ENCODE measurements around the gene DLD.
"Not testable (repeated sequence)": the region's sequence is repeated elsewhere in the genome, so short reads cannot be mapped to it uniquely, and the experiment has no call there.

The DLD gene

DNA sequence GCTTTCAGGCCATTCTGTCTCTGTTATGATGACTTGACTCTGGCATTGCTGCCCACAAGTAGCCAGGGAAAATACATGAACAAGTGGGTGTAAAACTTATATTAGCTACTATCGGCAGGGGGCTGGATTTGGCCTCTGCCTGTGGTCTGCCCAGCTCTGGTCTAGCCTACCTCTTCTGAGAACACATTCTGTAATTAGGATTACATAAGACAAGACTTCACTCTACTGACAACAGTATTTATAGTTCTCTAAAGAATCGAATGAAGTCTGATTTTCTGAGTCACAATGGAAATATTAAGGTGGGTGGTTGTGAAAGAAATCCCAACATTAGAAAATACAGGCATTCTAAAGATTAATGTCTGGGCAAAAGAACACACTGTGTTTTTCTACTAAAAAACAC is 55.5 kb downstream of the DLD start:
- DNase-seq, result no peak

DNA sequence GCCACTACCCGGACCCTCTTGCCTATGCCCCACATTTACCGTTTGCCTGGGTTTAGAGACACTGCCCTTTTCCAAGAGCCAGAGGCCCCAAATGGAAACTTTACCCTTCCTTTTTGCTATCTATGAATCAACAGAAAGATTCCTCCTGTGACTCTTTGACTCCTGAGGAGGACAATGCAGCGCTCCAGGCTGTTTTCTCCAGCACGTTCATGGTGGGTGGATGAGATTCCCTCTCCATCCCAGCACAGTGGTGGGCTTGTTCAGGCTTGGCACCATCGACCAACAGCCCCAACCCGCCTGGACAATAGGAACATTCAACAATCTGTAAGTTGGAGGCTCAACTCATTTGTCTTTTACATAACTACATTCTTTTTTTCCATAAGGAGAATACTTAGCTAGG is 55.9 kb downstream of the DLD start:
- DNase-seq, result no peak

DNA sequence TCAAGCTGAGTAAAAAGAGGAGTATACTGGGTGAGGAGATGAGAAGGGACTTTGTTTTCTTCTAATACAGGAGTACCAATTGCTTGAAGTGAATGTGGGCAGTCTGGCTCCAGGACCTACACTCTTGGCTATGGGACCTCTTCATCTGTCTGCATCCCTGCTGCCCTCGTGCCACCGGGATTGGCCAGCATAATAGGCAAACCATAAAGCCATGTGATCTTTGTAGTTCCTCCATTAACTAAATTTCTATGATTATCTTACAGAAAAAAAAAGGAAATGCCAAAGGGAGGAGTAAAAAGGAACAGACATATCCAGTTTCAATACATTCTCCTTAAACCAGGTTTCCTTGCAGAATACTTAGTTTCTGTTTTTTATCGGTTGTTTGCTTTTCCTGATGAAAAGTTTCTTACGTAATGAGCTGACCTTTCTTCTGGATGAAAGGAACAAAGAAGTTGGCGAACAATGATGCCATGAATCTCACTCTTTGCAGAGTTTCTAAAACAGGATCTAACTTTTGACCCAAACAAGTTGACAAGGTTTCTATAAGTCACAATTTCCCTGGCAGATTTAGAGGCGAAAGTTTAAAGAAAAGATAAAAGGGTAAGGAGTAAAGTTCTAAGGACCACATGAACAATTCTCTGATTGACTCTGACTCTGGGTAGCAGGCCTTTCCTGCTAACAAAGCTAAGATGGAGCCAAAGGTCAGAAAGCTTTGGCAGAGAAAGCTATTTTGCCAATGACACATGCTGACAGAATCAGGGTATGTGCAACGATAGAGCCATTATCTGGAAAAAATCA is 57.9 kb downstream of the DLD start:
- DNase-seq, result no peak

DNA sequence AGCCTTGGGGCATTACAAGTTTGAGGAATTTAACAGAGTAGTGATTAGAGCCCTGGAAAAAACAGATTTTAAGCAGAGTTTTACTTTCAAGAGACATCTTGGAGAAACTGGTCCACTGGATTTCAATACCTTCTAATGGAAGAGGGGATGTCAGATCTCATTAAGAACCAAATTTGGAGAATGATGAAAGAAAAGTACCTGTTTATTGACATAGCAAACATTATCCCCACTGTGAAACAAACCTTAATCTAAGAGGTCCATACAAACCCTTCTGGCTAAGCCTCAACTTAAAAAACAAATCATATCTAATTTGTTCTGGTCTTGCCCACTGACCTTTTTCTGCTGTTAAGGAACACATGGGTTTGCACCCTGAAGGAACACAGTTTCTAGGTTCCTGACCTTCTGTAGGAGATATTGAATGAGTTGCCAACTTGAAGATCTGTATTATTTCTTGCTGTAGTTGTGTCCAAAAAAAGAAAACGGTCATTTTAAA is 58.5 kb downstream of the DLD start:
- DNase-seq, result no peak

DNA sequence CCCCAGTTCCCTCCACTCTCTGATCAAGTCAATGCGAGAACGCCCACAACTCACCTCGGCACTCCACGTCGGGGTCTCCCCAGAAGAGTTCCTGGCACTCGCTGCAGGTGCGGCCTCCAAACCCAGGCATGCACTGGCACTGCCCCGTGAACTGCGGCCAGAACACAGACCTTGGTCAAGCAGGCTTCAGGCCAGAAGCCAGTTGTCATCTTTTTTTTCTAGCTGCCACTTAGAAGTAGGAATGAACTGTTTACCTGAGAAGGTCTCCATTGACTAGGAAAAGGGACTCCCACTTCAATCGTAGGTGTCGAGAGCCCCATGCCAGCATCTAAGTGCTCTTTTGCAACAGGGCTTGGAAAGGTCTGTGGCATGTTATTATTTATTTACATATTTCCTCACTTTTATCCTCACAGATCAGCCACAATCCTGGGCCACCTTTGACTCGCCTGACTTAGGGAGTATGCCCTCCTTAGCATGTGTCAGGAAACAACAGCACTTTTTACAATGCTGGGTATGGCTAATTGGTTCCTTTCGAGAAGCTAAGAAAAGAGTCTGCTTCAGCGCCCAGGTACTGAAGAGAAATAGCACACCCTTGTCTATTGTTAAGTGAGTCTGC is 60.3 kb downstream of the DLD start:
- DNase-seq, result no peak

DNA sequence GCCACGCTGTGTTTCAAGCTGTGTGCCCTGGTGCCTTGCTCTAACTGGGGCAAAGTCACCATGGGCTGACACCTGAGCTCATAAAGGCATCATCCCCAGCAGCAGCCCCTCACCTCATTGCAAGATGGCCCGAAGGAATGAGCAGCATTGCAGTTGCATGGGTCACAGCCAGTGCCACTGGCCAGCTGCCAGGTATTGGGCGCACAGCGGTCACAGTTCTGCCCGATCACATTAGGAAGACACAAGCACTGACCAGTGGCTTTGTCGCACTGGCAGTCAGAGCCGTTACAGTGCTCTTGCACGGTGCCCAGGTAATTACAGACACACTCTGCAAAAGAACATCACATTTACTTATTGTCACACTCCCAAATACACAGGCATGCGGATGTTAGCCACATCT is 60.9 kb downstream of the DLD start:
- DNase-seq, result no peak

DNA sequence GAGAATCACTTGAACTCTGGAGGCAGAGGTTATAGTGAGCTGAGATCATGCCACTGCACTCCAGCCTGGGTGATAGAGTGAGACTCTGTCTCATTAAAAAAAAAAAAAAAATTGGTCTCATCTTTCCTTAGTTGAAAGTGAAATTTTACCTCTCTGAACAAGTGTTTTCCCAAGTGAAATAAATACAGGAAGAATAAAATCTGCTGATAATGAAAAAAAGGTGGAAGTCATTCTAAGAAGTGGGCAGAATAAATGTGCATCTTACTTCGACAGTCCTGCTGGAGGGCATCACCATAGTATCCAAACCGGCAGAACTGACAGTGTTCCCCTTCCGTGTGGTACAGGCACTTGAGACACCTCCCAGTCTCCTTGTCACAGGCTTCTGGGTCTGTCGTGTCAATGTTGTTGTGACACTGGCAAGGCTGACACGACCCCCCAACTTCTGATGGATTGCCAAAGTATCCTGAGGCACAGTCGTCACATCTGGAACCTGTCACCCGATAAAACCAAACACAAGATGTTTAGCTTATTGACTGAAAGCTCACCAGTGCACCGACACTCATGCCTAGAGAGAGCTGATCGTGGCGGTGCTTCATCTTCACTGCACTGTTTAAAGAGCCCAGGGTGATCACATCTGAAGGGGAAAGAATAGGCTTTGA is 62.4 kb downstream of the DLD start:
- no peak for DNase-seq

DNA sequence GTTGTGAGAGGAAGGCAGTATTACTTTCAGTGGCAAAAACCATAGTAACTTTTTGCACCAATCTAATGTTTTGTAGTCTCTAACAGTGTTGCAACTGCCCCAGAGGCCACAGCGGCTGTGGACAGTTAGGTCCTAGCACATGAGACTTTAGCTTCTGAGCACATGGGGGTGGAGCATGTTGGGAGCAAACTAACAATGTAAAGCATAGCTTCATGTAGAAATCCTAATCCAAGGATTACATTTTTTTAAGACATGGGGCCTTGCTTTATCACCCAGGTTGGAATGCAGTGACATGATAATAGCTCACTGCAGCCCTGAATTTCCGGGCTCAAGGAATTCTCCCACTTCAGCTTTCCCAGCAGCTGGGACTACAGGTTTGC is 62.9 kb downstream of the DLD start:
- DNase-seq, result no peak

DNA sequence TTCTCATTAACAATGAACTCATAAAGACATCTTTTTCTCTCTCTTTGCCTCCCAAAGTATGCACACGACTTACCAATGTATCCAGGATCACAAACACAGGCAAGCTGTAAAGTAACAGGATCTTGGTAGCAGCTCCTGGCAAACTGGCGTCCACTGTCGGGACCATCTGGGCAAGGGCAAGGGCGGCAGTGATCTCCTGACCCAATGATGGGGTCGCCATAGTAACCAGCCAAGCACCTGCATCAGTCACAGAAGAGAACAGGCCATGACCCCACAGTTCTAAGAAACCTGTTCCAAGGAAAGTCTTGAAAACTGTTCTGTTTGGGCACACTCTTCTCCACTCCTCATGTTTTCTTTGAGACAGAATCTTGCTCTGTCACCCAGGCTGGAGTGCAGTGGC is 64.4 kb downstream of the DLD start:
- DNase-seq, result no peak

DNA sequence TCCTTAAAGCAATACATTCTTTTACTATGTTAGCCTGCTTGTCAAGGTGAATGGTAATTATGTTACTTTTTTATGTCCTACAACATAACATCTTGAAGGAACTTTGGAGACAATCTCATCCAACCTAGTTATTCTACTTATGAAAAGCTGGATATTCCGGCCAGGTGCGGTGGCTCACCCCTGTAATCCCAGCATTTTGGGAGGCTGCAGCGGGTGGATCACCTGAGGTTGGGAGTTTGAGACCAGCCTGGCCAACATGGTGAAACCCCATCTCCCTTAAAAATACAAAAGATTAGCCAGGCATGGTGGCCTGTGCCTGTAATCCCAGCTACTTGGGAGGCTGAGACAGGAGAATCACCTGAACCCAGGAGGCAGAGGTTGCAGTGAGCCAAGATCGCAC is 66.0 kb downstream of the DLD start:
- DNase-seq, result not testable (repeated sequence)

DNA sequence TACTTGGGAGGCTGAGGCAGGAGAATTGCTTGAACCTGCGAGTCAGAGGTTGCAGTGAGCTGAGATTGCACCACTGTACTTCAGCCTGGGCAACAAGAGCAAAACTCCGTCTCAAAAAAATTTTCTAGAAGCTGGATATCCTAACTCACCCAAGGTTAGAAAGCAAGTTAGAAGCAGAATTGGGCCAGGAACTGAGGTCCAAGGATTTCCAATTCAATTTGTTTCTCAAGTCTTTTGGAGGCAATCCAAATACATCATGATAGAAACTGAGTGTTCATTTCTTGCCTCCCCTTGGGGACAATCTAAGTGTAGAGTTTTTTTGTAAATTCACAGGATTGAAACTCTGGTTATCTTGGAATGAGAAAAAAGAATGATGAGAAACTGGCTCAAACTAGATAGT is 66.5 kb downstream of the DLD start:
- no peak for DNase-seq

DNA sequence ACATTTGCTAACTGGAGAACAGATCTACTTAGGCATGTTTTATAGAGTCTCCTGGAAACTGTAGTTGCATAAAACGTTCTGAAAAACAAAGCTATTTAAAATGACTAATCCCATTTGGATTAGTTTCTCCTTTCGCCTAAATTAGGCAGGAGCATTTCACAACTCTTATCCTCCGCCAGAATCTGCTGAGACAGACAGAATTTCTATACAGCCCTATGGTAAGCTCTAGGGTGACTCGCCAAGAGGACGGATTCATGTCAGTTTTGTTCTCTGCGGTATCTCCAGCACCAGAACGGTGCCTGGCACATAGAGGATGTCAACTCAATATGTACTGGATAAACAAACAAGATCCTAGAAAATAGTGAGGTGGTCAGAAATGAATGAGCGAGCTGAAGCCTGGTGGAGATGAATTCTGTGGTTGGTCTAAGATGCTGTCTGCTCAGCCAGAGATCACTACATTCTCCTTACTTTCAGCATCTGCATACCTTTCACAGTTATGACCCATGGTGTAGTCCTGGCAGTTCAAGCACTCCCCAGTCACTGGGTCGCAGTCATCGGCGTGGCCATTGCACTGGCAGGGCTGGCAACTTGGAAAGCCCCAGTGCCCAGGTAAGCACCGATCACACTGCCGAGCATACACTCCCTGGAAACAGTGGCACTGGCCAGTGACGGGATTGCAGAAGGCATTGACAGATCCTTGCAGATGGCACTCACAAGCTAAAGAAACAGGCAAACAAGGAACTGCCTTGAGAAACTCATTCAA is 68.0 kb downstream of the DLD start:
- DNase-seq, result no peak

DNA sequence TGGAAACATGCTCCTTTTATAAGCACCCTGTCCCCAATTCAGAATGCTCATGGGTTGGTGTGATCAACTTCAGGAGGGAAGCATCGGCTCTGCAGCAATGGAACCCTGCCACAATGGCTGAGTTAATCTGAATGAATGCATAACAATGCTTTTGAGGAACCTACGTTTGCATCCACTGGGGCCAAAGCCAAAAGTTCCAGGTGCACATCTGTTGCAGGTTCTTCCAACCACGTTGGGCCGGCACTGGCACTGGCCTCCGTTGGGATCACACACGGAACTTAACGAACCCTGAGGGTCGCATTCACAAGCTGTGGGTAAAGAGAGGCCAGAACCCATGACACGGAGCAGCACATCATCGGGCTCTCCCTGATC is 68.5 kb downstream of the DLD start:
- DNase-seq, result no peak

DNA sequence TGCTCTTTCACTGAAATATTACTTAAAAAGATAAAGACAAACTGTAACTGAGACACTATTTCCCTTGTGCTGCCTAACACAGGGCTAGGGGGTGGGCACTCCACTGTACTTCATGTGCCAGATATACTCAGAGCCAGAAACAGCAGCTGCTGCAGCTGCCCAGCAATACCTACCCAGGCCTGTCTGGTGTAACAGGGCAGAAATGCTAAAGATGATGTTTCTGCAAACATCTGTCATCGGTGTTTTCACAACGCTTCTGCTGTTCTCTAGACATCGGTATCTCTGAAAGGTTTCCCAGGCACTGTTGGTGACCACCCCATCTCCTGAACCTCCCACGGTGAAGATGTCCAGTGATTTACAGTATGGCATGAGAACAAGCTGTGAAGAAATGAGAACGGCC is 69.3 kb downstream of the DLD start:
- DNase-seq, result no peak

DNA sequence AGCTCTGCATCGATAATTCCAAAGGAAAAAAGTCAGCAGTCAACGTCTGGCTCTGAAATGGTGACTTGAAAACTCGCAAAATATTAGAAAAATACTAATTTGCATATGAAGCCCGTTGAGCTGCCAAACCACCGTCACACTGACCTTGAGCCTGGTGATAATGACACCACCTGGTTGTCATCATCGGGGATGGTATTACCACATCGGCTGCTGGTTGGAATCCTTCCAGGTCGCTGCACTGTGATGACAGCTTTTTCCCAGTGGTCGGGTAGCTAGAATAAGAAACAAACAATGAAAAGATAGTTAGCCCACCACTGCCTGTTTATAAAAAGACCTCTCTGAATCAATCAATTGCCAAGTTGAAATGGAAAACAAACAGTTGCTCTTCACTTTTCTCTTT is 70.4 kb downstream of the DLD start:
- DNase-seq, result no peak

DNA sequence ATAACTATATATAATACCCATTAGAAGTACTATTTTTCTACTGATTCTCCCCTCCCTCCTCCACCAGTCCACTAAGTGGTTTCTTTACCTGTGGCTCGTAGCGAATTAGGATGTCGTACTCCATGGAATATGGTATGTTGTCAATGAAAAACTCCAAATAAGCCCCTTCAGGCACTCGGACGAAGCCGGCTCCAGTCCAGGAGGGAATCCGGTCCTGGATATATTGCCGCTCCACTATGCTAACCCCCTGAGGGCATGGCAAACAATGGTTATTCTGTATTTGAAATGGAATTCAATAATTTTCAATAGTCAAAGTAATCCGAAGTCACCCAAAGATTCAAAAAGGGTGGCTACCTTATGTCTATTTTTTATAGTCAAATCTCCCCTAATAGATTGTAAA is 71.8 kb downstream of the DLD start:
- no peak for DNase-seq

DNA sequence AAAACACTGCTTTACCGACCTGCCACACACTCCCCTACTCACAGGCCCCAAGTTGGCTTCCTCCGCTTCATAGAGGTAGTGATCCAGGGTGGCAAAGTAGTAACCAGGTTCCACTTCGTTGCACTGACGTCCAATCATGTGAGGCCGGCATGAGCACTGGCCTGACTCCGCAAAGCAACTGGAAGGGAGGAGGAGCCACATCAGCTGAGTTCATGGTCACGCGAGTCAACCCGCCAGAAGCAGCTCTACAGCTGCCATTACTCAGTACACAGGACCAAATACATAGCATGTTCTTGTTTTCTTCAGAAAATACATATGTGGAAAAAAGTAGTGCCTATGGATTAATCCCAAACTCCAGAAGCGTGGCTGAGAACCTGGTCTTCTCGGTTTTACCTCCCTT is 73.5 kb downstream of the DLD start:
- DNase-seq, result no peak

DNA sequence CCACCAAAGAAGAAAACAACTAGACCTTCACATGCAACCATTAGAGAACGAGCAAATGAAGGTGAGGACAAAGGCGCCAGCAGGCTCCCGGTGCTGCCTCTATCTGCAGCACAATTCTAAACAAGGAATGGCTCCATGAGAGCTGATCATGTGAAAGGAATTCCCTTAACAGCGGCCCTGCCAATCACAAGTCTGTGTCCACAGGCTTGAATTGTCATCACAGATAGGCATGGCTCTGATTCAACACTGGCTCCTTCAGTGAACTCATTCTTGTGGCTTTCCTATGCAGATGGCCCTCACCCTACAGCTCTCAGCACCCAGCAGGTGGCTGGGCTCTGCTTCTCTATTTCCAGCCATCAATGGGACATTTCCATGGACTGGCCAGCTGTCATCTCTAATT is 75.7 kb downstream of the DLD start:
- no peak for DNase-seq

DNA sequence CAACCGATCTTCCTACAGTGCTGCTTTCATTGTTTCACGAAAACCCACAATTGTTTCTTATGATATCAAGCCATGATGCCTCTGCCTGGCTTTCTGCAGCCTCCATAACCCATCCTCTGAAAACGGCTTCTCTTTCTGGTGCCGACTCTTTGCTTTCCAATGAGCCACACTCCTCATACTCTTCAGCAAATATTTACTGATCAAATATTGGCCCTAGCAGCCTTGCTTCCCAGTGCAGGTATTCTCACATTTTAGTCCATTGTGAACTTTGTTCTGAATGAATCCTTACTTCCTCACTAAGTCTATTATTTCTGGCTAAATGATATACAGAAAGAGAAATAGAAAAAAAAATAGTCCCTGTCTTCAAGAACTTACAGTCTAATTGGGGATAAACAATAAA is 76.4 kb downstream of the DLD start:
- no peak for DNase-seq

DNA sequence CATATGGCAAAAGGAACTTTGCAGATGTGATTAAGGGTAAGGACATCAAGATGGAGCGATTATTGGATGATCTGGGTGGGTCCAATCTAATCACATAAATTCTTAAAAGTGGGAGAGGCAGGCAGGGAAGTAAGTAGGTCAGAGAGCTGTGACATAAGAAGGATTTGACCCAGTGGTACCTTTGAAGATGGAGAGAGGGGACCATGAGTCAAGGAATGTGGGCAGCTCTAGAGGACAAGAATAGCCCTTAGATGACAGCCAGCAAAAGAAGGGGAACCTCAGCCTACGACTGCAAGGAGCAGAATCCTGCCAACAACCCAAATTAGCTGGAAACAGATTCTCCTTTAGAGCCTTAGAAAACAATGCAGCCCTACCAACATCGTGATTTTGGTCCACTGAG is 77.5 kb downstream of the DLD start:
- DNase-seq, result no peak

DNA sequence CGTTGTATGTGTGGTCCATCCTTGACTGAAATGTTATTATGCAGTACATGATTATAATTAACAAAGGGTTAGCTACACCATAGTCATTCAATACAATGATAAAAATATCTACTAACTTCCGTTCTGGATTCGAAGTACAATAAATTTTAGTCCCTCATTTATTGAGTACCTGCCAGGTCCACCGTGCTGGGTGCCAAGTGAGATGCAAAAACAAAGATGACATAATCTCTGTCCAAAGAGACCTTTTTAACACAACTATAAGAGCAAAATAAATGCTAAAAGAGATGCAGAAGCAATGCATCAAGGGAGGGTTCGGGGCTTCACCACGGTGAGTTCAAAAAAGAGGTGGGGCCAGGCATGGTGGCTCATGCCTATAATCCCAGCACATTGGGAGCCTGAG is 78.9 kb downstream of the DLD start:
- no peak for DNase-seq

All from CD4-positive, alpha-beta T cell treated with Interleukin-4 for 4 hours (primary cell).